Thyroid gland (tissue), 4 donors: ENCODE results near the gene NUP43. TPM values are rescaled to one million over a fixed set of nuclear protein-coding genes. Genes with fewer than 3 reads are reported as not detected.
A peak's percentile ranks its signal among the peaks of the same experiment; 100 is the strongest.

Experiments
- DNase-seq, 2 donors: peaks; one replicate each; pipeline ENCODE4 v3.0.0-alpha.2; 2019
- H3K27ac ChIP-seq, 3 donors: fragments of 200-600 bp; sonication (generic); 1 replicate in 2 of 3; 2 replicates in 1 of 3; pipeline ENCODE4 v1.5.1; 2016 to 2019; ENCODE audit warnings: mild to moderate bottlenecking in 1 of 3, moderate library complexity in 1 of 3
- H3K27me3 ChIP-seq: fragments of 200-600 bp; sonication (generic); one replicate; pipeline ENCODE4 v1.5.1; 2019
- H3K36me3 ChIP-seq, 2 donors: fragments of 200-600 bp; sonication (generic); one replicate each; pipeline ENCODE4 v1.5.1; 2016 to 2019
- H3K4me1 ChIP-seq, 2 donors: fragments of 200-600 bp; sonication (generic); one replicate each; pipeline ENCODE4 v1.5.1; 2017 to 2019
- H3K4me3 ChIP-seq, 3 donors: fragments of 200-600 bp; sonication (generic); replicated peaks in 1 of 3; 1 replicate in 2 of 3; 2 replicates in 1 of 3; pipeline ENCODE4 v1.5.1; 2016; ENCODE audit warnings: mild to moderate bottlenecking in 1 of 3
- H3K9me3 ChIP-seq: fragments of 200-600 bp; sonication (generic); one replicate; pipeline ENCODE4 v1.5.1; 2017
- CTCF ChIP-seq, 6 experiments: fragments of 200-600 bp in 3 of 6; fragments of 450-650 bp in 3 of 6; sonication (generic) in 3 of 6; IDR thresholded peaks; one replicate each; pipeline ENCODE4 v1.5.1; 2016 to 2019; ENCODE audit warnings: antibody characterized with exemption in 6 of 6, mild to moderate bottlenecking in 2 of 6, inconsistent platforms in 1 of 6, moderate library complexity in 1 of 6
- POLR2A ChIP-seq, 2 donors: fragments of 450-650 bp; IDR thresholded peaks; one replicate each; pipeline ENCODE4 v1.6.1; 2017; ENCODE audit warnings: antibody characterized with exemption in 2 of 2, mild to moderate bottlenecking in 2 of 2, moderate library complexity in 1 of 2
- WGBS, 2 donors: methylation state at CpG; one replicate each; pipeline ENCODE4 v1.1.5; 2017; 5-methylcytosine and 5-hydroxymethylcytosine counted together
- intact Hi-C: fragments of 100-400 bp; cut with DNase I; formaldehyde crosslinking; loops from one replicate; pipeline ENCODE4 v1.15.1; 2023
- total RNA-seq, 4 donors: library from RNA; depleted of rRNA; stranded (reverse); fragments of >200 nt; gene quantifications; one replicate each; pipeline ENCODE4 v1.2.3, GENCODE V29; 2016

The NUP43 gene
- total RNA-seq, 4 donors from 2014 or later: 31.1 to 112 (median 53.7) TPM

DNA sequence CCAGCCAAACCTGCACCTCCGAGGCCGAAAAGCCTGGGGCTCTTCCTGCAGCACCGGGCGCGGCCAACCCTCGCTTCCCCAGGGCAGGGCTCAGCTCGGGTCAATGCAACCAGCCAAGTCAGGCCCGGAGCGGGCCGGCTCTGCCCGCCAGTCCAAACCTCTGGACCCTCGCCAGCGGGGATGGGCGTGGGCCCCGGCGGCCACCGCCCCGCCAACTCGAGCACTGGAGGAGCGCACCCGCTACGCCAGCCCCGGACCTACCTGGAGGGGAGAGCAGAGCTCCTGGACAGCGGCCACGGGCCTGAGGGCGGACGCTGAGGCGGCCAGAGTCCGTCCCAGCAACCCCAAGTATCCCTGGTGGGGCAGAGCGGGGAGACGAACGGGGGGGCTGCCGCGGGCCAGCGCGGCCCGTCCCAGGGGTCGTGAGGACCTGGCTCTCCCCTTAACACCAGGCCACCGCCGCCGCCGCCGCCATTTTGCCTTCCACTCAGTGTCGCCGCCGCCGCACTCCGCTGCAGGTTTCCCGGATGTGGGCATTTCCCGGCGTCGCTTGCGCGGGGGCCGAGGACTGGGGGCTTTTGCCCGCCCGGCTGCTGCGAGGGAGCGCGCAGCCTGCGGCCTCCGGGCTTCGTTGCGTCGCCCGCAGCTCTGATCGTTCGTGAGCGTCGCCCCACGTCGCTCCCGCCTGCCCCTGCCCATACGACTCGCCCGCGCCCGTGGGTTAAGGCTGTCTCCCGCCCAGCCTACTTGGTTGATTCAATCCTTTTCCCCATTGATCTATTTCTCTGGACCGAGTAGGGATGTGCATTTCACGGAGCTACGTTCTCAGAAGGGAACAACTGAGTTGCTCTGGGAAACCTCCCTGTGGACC lies 28.5 kb downstream of the NUP43 start, which contains the start of gene LATS1:
Gene LATS1, minus strand, starts transcription at position 514 of the 871 bp plus-strand sequence. CDS start 15,975 bp downstream, outside the sequence.
- Histone ChIP-seq H3K9me3 (no peaks in the 10 kb centered on the region), H3K4me1 (peaks cover 8 to 17% of the 10 kb centered on the region in 2 donors), H3K4me3 (peak within 1 kb of the TSS; percentile 83 to 99 (median 94)), H3K27me3 (no peaks in the 10 kb centered on the region), H3K27ac (peak within 1 kb of the TSS; percentile 98 to 100 (median 99)), H3K36me3 (no peaks in the 10 kb centered on the region)
- intact Hi-C loops: no loop called here
- TF ChIP-seq CTCF (IDR thresholded peaks at IDR 0.05) (peak in 1 of 6 experiments; percentile 15), POLR2A (IDR thresholded peaks at IDR 0.05) (peak; percentile 2 to 76)
- WGBS, 2 donors: 1% methylated on average over 24 to 41 of the region's 82 CpGs
- DNase-seq: peak; percentile 98

GRCh38 chr6:149717255-149717587 lies 29.1 kb downstream of the NUP43 start:
- intact Hi-C loops: no loop called here
- H3K4me1 ChIP-seq: peaks cover 8 to 17% of the 10 kb centered on the region in 2 donors

GRCh38 chr6:149716181-149716963 lies 30.0 kb downstream of the NUP43 start:
- Histone ChIP-seq H3K36me3 (no peaks in the 10 kb centered on the region), H3K27ac (peak overlapping the region; percentile 43 to 100 (median 99)), H3K9me3 (no peaks in the 10 kb centered on the region), H3K4me1 (peaks cover 8 to 17% of the 10 kb centered on the region in 2 donors), H3K27me3 (no peaks in the 10 kb centered on the region), H3K4me3 (peak overlapping the region in 2 of 3 donors; percentile 83 to 94)
- DNase-seq: no peak
- no peak for TF ChIP-seq POLR2A (IDR thresholded peaks at IDR 0.05)
- TF ChIP-seq CTCF (IDR thresholded peaks at IDR 0.05): no peak
- intact Hi-C loops: no loop called here
- WGBS, 2 donors: 27 to 30% methylated on average over 8 of the region's 8 CpGs

More at GRCh38 chr6:149717255-149717587, 29.1 kb downstream of the NUP43 start:
- TF ChIP-seq POLR2A (IDR thresholded peaks at IDR 0.05): no peak
- TF ChIP-seq CTCF (IDR thresholded peaks at IDR 0.05): no peak
- H3K27me3 ChIP-seq: no peaks in the 10 kb centered on the region
- H3K36me3 ChIP-seq: no peaks in the 10 kb centered on the region
- no peak for DNase-seq
- H3K4me3 ChIP-seq: peak overlapping the region; percentile 83 to 99 (median 94)
- 0 to 1% methylated on average over 9 of the region's 9 CpGs for WGBS, 2 donors
- H3K9me3 ChIP-seq: no peaks in the 10 kb centered on the region
- peak overlapping the region; percentile 98 to 100 (median 99) for H3K27ac ChIP-seq

DNA sequence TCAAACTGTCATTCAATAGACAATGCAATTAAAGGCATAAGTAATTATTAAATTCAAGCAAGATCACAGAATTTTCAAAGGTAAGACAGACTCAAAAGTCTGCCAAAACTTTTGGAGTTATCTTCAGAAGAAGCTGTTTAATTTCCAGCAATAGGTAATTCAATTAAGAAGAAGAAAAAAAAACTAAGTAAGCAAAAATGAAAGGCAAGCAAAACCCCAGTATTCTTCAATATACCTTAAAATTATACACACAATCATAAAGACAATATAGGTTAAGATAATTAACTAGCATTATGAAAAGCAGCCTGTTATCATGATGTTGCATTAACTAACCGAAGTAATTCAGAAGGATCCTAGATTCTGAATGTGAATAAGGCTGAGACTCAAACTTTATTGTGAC lies 31.9 kb downstream of the NUP43 start:
- Histone ChIP-seq H3K36me3 (no peaks in the 10 kb centered on the region), H3K27ac (no peak overlapping the region), H3K4me3 (no peak overlapping the region), H3K27me3 (no peaks in the 10 kb centered on the region), H3K9me3 (no peaks in the 10 kb centered on the region), H3K4me1 (peaks cover 14 to 22% of the 10 kb centered on the region in 2 donors)
- intact Hi-C loops: no loop called here
- WGBS, 2 donors: 94 to 98% methylated on average over 1 of the region's 1 CpG
- no peak for TF ChIP-seq CTCF (IDR thresholded peaks at IDR 0.05)
- no peak for TF ChIP-seq POLR2A (IDR thresholded peaks at IDR 0.05)
- DNase-seq: no peak
